Activated naive CD4-positive, alpha-beta T cell treated with Interleukin-2 at 50 U/mL for 16 hours (primary cell): ENCODE data around the gene AMHR2.
"Not testable (repeated sequence)": the region's sequence is repeated elsewhere in the genome, so short reads cannot be mapped to it uniquely, and the experiment has no call there.

Experiments
- DNase-seq: peaks from one replicate; pipeline ENCODE4 v3.0.0-alpha.2; 2020

Gene AMHR2

GRCh38 chr12:53423597-53423996, at the start of gene AMHR2:
Gene AMHR2 (plus strand): TSS chr12:53423855. CDS start chr12:53423935, 80 bp downstream.
- DNase-seq, result no peak

DNA sequence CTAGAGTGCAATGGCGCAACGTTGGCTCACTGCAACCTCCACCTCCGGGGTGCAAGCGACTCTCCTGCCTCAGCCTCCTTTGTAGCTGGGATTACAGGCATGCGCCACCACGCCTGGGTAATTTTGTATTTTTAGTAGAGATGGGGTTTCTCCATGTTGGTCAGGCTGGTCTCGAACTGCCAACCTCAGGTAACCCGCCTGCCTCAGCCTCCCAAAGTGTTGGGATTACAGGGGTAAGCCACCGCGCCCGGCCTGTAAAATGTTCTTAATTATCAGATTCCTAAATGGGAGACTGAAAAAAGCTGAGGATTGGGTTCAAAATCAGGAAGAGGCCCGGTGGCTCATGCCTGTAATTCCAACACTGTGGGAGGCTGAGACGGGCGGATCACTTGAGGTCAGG, 49.4 kb upstream of the AMHR2 start:
- DNase-seq, result not testable (repeated sequence)

DNA sequence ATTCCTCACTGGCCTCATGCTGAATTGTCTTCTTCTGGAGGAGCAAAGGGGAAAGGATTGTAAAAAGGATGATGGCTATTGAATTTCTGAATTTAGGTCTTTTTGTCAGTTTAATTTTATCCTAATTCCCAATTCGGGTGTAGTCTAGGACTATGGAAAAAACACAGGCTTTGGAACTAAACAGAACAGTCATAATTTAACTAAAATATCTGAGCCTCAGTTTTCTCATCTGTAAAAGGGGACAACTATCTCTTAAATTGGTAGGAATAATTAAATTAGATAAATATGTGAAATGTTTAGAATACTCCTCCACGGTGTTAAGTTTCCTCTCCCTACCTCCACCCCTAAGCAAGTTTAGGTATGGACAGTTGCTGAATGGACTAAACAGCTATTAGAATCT, 46.9 kb upstream of the AMHR2 start:
- no peak for DNase-seq

DNA sequence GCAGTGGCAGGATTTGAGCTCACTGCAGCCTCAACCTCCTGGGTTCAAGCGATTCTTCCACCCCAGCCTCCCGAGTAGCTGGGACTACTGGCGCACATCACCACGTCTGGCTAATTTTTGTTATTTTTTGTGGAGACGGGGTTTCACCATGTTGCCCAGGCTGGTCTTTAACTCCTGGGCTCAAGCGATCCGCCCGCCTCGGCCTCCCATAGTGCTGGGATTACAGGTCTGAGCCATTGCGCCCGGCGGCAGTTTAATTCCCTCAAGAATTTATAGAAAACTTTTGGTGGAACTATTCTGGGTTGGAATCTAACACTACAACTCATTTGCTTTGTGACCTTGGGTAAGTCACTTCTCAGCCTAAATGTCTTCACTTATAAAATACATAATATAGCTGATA, 45.4 kb upstream of the AMHR2 start:
- DNase-seq, result no peak

- DNase-seq, result no peak
These were observed 44.8 kb upstream of the AMHR2 start for GRCh38 chr12:53378724-53379388.

DNA sequence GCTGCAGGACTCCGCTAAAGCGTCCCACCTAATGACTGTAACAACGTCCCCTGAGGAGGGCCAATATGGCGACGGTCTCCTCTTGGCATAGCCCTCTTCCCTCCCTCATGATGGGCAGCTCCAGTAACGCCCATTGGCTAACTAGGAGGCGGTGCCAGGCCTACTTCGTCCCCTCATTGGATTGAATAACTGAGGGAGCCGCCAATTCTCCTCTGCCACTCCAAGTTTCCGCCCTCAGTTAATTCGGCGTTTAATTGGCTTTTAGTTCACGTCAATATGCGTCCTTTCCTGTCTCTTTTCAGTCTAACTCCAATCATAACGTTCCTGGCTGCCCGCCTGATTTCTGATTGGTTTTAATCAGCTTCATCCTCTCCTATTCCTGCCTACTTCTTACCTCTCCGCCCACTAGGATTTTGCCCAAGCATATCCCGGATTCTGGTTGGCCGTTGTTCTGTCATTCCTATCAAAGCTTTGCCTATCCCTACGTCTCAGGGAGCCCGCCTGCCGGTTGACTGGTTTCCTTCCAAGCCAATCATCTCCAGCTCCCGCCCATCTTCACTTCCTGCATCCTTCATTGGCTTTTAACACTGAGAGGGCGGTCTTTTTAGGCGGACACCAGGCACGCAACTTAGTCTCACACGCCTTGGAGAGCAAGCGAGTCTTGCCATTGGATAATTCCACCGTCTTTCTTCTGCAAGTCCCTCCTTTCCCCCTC, 44.1 kb upstream of the AMHR2 start:
- DNase-seq, result peak; percentile 94

DNA sequence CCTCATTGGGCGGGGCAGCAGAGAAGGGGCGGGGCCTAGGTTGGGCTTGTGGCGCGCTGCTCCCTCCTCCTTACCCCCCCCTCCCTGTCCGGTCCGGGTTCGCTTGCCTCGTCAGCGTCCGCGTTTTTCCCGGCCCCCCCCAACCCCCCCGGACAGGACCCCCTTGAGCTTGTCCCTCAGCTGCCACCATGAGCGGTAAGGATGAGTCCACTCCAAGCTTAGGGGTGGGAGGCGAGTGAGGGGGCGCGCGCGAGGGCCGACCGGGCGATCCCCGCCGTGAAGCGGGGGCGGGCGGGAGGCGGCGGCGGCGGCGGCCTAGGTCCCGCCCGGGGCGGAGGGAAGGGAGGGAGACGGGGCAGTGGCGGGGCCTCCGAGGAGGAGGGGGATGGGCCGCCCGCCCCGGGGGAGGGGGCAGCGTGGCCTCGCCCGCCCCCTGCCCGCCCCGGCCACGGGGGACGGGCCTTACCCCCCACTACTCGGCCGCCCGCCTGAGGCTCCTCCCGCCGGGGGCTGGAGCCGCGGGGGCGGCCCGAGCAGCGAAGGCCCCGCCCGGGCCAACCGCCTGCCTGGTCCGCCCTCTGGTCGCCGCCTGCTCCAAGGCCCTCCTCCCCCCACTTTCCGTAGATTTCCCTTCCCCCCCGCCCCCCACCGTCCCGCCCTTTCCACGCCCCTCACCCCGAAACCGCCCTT, 43.4 kb upstream of the AMHR2 start, which contains the start of gene SP1:
Gene SP1 (plus strand): TSS at position 73 of the 690 bp plus-strand sequence. CDS start 116 bp downstream, at position 189.
- peak; percentile 99 for DNase-seq

GRCh38 chr12:53380794-53381730, 42.6 kb upstream of the AMHR2 start:
- no peak for DNase-seq

DNA sequence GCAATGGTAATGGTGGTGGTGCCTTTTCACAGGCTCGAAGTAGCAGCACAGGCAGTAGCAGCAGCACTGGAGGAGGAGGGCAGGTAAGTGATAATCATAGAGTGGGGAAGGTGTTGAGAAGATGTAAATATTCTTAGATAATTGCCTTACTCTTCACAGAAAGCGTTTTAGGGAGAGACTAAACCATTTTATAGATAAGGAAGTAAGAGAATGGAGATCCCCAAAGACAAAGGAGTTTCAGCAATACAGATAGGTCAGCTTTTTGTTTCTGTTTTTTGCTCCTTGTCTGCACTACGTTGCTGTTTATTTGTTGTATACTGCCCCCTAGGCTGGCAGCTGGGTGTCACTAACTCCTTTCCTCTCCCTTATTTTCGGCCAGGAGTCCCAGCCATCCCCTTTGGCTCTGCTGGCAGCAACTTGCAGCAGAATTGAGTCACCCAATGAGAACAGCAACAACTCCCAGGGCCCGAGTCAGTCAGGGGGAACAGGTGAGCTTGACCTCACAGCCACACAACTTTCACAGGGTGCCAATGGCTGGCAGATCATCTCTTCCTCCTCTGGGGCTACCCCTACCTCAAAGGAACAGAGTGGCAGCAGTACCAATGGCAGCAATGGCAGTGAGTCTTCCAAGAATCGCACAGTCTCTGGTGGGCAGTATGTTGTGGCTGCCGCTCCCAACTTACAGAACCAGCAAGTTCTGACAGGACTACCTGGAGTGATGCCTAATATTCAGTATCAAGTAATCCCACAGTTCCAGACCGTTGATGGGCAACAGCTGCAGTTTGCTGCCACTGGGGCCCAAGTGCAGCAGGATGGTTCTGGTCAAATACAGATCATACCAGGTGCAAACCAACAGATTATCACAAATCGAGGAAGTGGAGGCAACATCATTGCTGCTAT, 41.7 kb upstream of the AMHR2 start:
- peak; percentile 39 for DNase-seq

- DNase-seq, result no peak
These were observed 40.4 kb upstream of the AMHR2 start for GRCh38 chr12:53383258-53383657.

DNA sequence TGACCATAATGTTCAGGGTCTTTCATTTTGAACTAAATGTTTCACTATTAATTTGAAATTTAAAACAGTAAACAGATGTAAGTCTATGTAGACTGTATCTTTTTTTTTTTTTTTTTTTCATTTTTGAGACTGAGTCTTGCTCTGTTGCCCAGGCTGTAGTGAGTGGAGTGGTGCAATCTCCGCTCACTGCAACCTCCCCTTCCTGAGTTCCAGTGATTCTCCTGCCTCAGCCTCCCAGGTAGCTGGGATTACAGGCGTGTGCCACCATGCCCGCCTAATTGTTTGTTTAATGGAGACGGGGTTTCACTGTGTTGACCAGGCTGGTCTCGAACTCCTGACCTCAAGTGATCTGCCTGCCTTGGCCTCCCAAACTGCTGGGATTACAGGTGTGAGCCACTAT, 37.3 kb upstream of the AMHR2 start:
- not testable (repeated sequence) for DNase-seq

DNA sequence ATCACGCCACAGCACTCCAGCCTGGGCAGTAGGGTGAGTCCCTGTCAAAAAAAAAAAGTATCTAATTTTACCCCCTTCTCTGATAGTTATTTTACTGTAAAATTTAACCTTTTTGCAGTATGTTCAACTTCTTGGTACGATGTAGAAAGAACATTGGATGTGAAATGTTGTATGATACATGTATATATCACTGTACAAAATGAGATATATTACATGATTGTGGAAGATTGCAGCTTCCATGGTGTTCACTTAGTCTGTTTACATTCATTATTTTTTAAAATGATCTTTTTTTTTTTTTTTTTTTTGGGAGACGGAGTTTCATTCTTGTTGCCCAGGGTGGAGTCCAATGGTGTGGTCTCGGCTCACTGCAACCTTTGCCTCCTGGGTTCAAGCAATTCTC, 34.7 kb upstream of the AMHR2 start:
- no peak for DNase-seq

DNA sequence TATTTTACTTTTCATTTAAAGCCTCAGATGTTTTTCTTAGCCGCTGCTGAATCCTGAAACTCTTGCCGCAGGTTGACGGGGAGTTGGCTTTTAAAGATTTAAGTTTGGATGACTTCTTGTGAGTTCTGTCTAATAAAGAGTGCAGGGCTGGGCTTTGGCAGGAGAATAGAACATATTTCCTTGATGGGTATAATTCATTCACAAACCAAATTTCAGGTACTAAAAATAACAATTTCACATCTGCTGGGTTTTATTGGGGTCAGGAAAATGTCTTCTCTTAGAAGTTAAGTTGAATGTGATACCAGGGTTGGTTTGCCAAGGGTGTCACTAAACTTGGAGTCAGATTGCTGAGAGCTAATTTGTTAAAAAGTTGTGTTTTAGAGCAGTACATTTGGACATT, 34.0 kb upstream of the AMHR2 start:
- no peak for DNase-seq

DNA sequence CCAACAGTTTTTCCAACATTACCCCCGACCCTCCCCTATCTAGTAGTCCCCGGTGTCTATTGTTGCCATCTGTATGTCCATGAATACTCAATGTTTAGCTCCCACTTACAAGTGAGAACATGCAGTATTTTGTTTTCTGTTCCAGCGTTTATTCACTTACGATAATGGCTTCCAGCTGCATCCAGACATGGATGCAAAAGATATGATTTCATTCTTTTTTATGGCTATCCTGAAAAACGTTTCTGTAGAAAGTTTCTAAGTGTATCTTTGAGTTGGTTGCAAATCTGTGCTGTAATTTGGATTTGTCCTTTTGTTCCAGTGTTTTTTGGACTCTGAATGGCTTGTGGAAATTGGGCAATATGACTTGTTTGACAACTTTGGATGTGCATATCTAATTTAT, 31.9 kb upstream of the AMHR2 start:
- no peak for DNase-seq

DNA sequence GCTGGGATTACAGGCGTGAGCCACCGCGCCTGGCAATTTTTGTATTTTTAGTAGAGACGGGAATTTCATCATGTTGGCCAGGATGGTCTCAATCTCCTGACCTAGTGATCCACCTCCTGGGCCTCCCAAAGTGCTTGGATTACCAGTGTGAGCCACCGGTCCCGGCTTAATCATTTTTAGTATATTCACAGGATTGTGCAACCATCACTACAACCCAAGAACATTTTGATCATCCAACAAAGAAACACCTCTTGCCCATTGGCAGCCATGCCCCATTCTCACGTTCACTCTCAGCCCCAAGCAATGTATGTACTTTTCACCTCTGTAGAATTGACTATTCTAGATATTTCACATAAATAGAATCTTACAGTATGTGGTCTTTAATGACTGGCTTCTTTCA, 23.8 kb upstream of the AMHR2 start:
- DNase-seq, result no peak

- not testable (repeated sequence) for DNase-seq
These were observed 21.3 kb upstream of the AMHR2 start for GRCh38 chr12:53402351-53402750.

- no peak for DNase-seq
These were observed 20.8 kb upstream of the AMHR2 start for GRCh38 chr12:53402871-53403270.

DNA sequence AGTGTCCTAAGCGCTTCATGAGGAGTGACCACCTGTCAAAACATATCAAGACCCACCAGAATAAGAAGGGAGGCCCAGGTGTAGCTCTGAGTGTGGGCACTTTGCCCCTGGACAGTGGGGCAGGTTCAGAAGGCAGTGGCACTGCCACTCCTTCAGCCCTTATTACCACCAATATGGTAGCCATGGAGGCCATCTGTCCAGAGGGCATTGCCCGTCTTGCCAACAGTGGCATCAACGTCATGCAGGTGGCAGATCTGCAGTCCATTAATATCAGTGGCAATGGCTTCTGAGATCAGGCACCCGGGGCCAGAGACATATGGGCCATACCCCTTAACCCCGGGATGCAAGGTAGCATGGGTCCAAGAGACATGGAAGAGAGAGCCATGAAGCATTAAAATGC, 12.7 kb upstream of the AMHR2 start:
- DNase-seq, result no peak

GRCh38 chr12:53413485-53414204, 10.0 kb upstream of the AMHR2 start:
- no peak for DNase-seq

- DNase-seq, result no peak
These were observed 8.8 kb upstream of the AMHR2 start for GRCh38 chr12:53414756-53415417.
